Neural cell (in vitro differentiated cells): ENCODE results near the gene TBX18. TPM values are rescaled to one million over a fixed set of nuclear protein-coding genes. Genes with fewer than 3 reads are reported as not detected.

ENCODE experiments used
- H2AFZ ChIP-seq: fragments of 200-600, 300-800 bp; sonication (generic), shearing (Covaris generic); 2 replicates; pipeline ENCODE4 v1.6.0; 2014; ENCODE audit warnings: low read depth, mild to moderate bottlenecking, antibody characterized with exemption, low read length, moderate library complexity
- H3F3A ChIP-seq: fragments of 200-600 bp; shearing (Covaris generic); 2 replicates; pipeline ENCODE4 v1.6.1; 2016; ENCODE audit warnings: mild to moderate bottlenecking, moderate library complexity, mixed read lengths, antibody characterized with exemption, low read length; ENCODE audit not compliant: insufficient read depth, poor library complexity, severe bottlenecking
- H3K27ac ChIP-seq: fragments of 200-600, 300-800 bp; sonication (generic), shearing (Covaris generic); 2 replicates; pipeline ENCODE4 v1.5.1; 2014; ENCODE audit warnings: mild to moderate bottlenecking, low read length, moderate library complexity
- H3K27me3 ChIP-seq: fragments of 300-800, 200-600 bp; sonication (generic), shearing (Covaris generic); 2 replicates; pipeline ENCODE4 v1.6.0; 2014; ENCODE audit warnings: mild to moderate bottlenecking, low read depth, low read length, moderate library complexity; ENCODE audit not compliant: insufficient read depth
- H3K36me3 ChIP-seq: fragments of 300-800, 200-600 bp; sonication (generic), shearing (Covaris generic); 2 replicates; pipeline ENCODE4 v1.5.1; 2014; ENCODE audit warnings: mild to moderate bottlenecking, antibody characterized with exemption, low read length, moderate library complexity; ENCODE audit not compliant: insufficient read depth
- H3K4me2 ChIP-seq: fragments of 300-800, 200-600 bp; sonication (generic), shearing (Covaris generic); 2 replicates; pipeline ENCODE4 v1.6.0; 2014; ENCODE audit warnings: mild to moderate bottlenecking, low read length
- H3K4me3 ChIP-seq: fragments of 300-800, 200-600 bp; sonication (generic), shearing (Covaris generic); 2 replicates; pipeline ENCODE4 v1.5.1; 2014; ENCODE audit warnings: mild to moderate bottlenecking, low read length, moderate library complexity
- H3K79me2 ChIP-seq: fragments of 200-600 bp; shearing (Covaris generic); replicated peaks from 2 replicates; pipeline ENCODE4 v1.6.0; 2014; ENCODE audit warnings: mild to moderate bottlenecking, low read length, moderate library complexity; ENCODE audit not compliant: insufficient read depth
- H3K9ac ChIP-seq: fragments of 300-800, 200-600 bp; sonication (generic), shearing (Covaris generic); 2 replicates; pipeline ENCODE4 v1.6.1; 2016; ENCODE audit warnings: mild to moderate bottlenecking, low read length, mixed read lengths
- H3K9me2 ChIP-seq: fragments of 200-600 bp; shearing (Covaris generic); 2 replicates; pipeline ENCODE4 v1.6.1; 2016; ENCODE audit warnings: mild to moderate bottlenecking, low read length, mixed read lengths; ENCODE audit not compliant: insufficient read depth
- H3K9me3 ChIP-seq: fragments of 200-600, 300-800 bp; sonication (generic), shearing (Covaris generic); 2 replicates; pipeline ENCODE4 v1.6.1; 2016; ENCODE audit warnings: mild to moderate bottlenecking, mixed run types, low read length, moderate library complexity, mixed read lengths
- H4K20me1 ChIP-seq: fragments of 200-600 bp; shearing (Covaris generic); 2 replicates; pipeline ENCODE4 v1.6.1; 2016; ENCODE audit warnings: mild to moderate bottlenecking, mixed run types; ENCODE audit not compliant: insufficient read depth
- EP300 ChIP-seq: fragments of 450-650 bp; conservative IDR thresholded peaks from 2 replicates; pipeline ENCODE4 v1.6.1; 2014; ENCODE audit warnings: antibody characterized with exemption, mild to moderate bottlenecking, moderate library complexity; ENCODE audit not compliant: poor library complexity, severe bottlenecking
- EZH2 ChIP-seq: fragments of 200-600, 300-800 bp; shearing (Covaris generic), sonication (generic); IDR thresholded peaks from 2 replicates; pipeline ENCODE4 v1.6.1; 2014; ENCODE audit warnings: antibody characterized with exemption, low read length, borderline replicate concordance, mild to moderate bottlenecking; ENCODE audit not compliant: insufficient read depth, poor library complexity, severe bottlenecking
- MXI1 ChIP-seq: fragments of 450-650 bp; conservative IDR thresholded peaks from 2 replicates; pipeline ENCODE4 v1.6.1; 2014; ENCODE audit warnings: antibody characterized with exemption, mild to moderate bottlenecking; ENCODE audit not compliant: poor library complexity, severe bottlenecking
- POLR2AphosphoS5 ChIP-seq: IDR thresholded peaks from 2 replicates; pipeline ENCODE4 v1.6.1; 2012
- RAD21 ChIP-seq: fragments of 450-650 bp; conservative IDR thresholded peaks from 2 replicates; pipeline ENCODE4 v1.6.1; 2014; ENCODE audit warnings: antibody characterized with exemption, mild to moderate bottlenecking, moderate library complexity
- REST ChIP-seq: IDR thresholded peaks from 2 replicates; pipeline ENCODE4 v1.6.1; 2012; ENCODE audit warnings: borderline replicate concordance
- SMC3 ChIP-seq: fragments of 450-650 bp; conservative IDR thresholded peaks from 2 replicates; pipeline ENCODE4 v1.6.1; 2014; ENCODE audit warnings: antibody characterized with exemption, mild to moderate bottlenecking, moderate library complexity; ENCODE audit not compliant: poor library complexity
- TAF1 ChIP-seq: IDR thresholded peaks from 2 replicates; pipeline ENCODE4 v1.6.1; 2012; ENCODE audit warnings: low read depth
- polyA plus RNA-seq: library from polyadenylated mRNA; depleted of rRNA; stranded (reverse); fragments of >200 nt; gene quantifications from 2 replicates; pipeline ENCODE4 v1.2.3, GENCODE V29; 2014
- TF ChIP-seq, protein P1 (sequence below): fragments of 450-650 bp; IDR thresholded peaks from 2 replicates; pipeline ENCODE4 v1.5.1; 2014; ENCODE audit warnings: antibody characterized with exemption, mild to moderate bottlenecking, moderate library complexity; ENCODE audit not compliant: poor library complexity, severe bottlenecking

The TBX18 gene
- polyA plus RNA-seq, 1 donor from 2014 or later = not detected

- H3K4me3 ChIP-seq = no peak overlapping the region
- H4K20me1 ChIP-seq = no peaks in the 10 kb centered on the region
- no peaks in the 10 kb centered on the region for H3K36me3 ChIP-seq
- H3F3A ChIP-seq = no peaks in the 10 kb centered on the region
- no peak overlapping the region for H3K9ac ChIP-seq
- no peaks in the 10 kb centered on the region for H3K79me2 ChIP-seq
- peaks cover 100% of the 10 kb centered on the region for H3K27me3 ChIP-seq
- H2AFZ ChIP-seq = no peak overlapping the region
- H3K9me2 ChIP-seq = no peaks in the 10 kb centered on the region
- TF ChIP-seq EP300 = no peak
- TF ChIP-seq POLR2AphosphoS5 = peak; percentile 39
- no peaks in the 10 kb centered on the region for H3K9me3 ChIP-seq
- H3K27ac ChIP-seq = no peak overlapping the region
- H3K4me2 ChIP-seq = no peak overlapping the region
Measured at GRCh38 chr6:84767526-84768201, 3.3 kb upstream of the TBX18 start.

DNA sequence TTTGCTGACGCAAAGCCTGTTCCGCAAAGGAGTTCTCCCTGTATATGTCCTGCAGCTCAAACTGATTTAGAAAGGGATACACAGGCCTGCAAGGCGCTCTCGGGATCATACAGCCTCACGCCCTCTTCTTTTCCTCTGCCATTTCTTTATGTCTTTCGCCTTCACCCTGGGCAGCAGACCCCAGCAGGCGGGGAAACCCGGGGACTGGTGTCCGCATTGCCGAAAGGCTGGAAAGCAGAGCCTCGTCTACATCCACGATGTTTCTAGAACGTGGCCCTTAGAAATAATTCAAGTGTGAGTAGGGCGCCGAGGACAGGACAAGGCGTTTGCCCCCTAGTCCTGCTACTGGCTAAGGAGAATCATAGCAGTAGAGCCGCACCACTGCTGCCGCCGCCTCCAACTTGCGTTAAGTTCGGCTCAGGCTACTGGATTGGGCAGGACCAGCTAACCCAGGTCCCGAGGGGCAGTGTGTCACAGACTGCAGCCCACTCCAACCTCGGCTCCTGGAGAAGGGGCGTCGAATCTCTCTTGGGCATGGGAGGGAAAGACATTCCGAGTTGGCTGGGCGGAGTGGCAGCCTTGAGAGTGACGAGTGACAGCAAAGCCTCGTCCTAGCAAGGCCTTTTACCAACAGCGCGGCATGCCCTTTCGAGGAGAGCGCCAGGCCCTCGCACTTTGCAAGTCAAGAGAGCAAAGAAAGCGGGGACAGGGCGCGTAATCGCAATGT, 2.6 kb upstream of the TBX18 start:
- H3K4me2 ChIP-seq = no peak overlapping the region
- TF ChIP-seq TAF1 = no peak
- TF ChIP-seq EP300 = no peak
- TF ChIP-seq EZH2 = no peak
- TF ChIP-seq REST = no peak
- TF ChIP-seq, protein P1, sequence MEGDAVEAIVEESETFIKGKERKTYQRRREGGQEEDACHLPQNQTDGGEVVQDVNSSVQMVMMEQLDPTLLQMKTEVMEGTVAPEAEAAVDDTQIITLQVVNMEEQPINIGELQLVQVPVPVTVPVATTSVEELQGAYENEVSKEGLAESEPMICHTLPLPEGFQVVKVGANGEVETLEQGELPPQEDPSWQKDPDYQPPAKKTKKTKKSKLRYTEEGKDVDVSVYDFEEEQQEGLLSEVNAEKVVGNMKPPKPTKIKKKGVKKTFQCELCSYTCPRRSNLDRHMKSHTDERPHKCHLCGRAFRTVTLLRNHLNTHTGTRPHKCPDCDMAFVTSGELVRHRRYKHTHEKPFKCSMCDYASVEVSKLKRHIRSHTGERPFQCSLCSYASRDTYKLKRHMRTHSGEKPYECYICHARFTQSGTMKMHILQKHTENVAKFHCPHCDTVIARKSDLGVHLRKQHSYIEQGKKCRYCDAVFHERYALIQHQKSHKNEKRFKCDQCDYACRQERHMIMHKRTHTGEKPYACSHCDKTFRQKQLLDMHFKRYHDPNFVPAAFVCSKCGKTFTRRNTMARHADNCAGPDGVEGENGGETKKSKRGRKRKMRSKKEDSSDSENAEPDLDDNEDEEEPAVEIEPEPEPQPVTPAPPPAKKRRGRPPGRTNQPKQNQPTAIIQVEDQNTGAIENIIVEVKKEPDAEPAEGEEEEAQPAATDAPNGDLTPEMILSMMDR = no peak
- no peak for TF ChIP-seq RAD21
- no peak for TF ChIP-seq SMC3
- no peak for TF ChIP-seq MXI1
- no peak for TF ChIP-seq POLR2AphosphoS5
- no peaks in the 10 kb centered on the region for H3K9me3 ChIP-seq
- peaks cover 100% of the 10 kb centered on the region for H3K27me3 ChIP-seq
- no peak overlapping the region for H3K27ac ChIP-seq
- H4K20me1 ChIP-seq = no peaks in the 10 kb centered on the region
- H3F3A ChIP-seq = no peaks in the 10 kb centered on the region
- H3K4me3 ChIP-seq = no peak overlapping the region
- no peaks in the 10 kb centered on the region for H3K36me3 ChIP-seq
- H3K9ac ChIP-seq = no peak overlapping the region
- H2AFZ ChIP-seq = no peak overlapping the region
- no peaks in the 10 kb centered on the region for H3K79me2 ChIP-seq
- H3K9me2 ChIP-seq = no peaks in the 10 kb centered on the region
